Uterus (tissue), 2 donors: Measurements from ENCODE around the gene HES4.

Experiments used
- CTCF ChIP-seq, 4 experiments: fragments of 200-600 bp in 2 of 4; fragments of 450-650 bp in 2 of 4; sonication (generic) in 2 of 4; IDR thresholded peaks; one replicate each; pipeline ENCODE4 v1.5.1; 2016 to 2019; ENCODE audit warnings: antibody characterized with exemption in 4 of 4, mild to moderate bottlenecking in 2 of 4, moderate library complexity in 1 of 4
- POLR2A ChIP-seq, 2 donors: fragments of 450-650 bp; IDR thresholded peaks; one replicate each; pipeline ENCODE4 v1.6.1; 2016; ENCODE audit warnings: antibody characterized with exemption in 2 of 2, mild to moderate bottlenecking in 1 of 2, moderate library complexity in 1 of 2

DNA sequence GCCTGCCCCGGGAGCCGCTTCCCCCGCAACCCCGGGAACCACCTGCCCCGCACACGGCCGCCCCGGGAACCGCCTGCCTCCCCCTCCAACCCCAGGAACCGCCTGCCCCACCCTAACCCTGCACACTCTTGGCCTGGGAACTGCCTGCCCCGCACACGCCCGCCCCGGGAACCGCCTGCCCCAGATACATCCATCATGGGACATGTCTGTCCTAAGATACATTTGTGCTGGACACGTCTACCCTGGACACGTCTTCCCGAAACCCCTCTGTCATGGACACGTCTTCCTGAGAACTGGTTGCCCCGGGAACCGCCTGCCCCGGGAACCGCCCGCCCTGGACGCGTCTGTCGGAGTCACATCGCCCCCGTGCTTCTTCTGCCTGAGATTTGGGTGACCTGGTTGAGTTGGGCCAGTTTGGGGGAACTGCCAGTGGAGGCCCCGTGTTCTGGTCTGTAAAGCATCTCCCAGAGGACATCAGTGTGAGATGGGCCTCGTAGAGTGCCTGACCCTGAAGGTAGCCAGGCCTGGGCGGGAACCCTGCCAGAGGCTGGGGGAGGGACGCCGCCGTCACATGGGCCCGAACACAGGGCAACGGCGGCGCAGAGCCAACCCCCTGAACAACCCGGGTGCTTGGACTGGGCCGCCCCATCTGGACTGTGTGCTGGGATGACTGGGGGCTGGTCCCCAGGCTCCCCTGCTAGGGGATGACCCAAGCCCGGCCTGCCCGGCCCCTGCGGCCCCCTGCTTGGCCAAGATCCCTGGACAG is 21.6 kb downstream of the HES4 start:
- TF ChIP-seq CTCF (IDR thresholded peaks at IDR 0.05) (no peak), POLR2A (IDR thresholded peaks at IDR 0.05) (no peak)
